Neural cell (in vitro differentiated cells): Measurements from ENCODE around the gene PRKG1. TPM values are rescaled to one million over a fixed set of nuclear protein-coding genes. Genes with fewer than 3 reads are reported as not detected.

ENCODE experiments used
- H2AFZ ChIP-seq: fragments of 200-600, 300-800 bp; sonication (generic), shearing (Covaris generic); 2 replicates; pipeline ENCODE4 v1.6.0; 2014; ENCODE audit warnings: low read depth, mild to moderate bottlenecking, antibody characterized with exemption, low read length, moderate library complexity
- H3F3A ChIP-seq: fragments of 200-600 bp; shearing (Covaris generic); 2 replicates; pipeline ENCODE4 v1.6.1; 2016; ENCODE audit warnings: mild to moderate bottlenecking, moderate library complexity, mixed read lengths, antibody characterized with exemption, low read length; ENCODE audit not compliant: insufficient read depth, poor library complexity, severe bottlenecking
- H3K27ac ChIP-seq: fragments of 200-600, 300-800 bp; sonication (generic), shearing (Covaris generic); 2 replicates; pipeline ENCODE4 v1.5.1; 2014; ENCODE audit warnings: mild to moderate bottlenecking, low read length, moderate library complexity
- H3K27me3 ChIP-seq: fragments of 300-800, 200-600 bp; sonication (generic), shearing (Covaris generic); 2 replicates; pipeline ENCODE4 v1.6.0; 2014; ENCODE audit warnings: mild to moderate bottlenecking, low read depth, low read length, moderate library complexity; ENCODE audit not compliant: insufficient read depth
- H3K36me3 ChIP-seq: fragments of 300-800, 200-600 bp; sonication (generic), shearing (Covaris generic); 2 replicates; pipeline ENCODE4 v1.5.1; 2014; ENCODE audit warnings: mild to moderate bottlenecking, antibody characterized with exemption, low read length, moderate library complexity; ENCODE audit not compliant: insufficient read depth
- H3K4me2 ChIP-seq: fragments of 300-800, 200-600 bp; sonication (generic), shearing (Covaris generic); 2 replicates; pipeline ENCODE4 v1.6.0; 2014; ENCODE audit warnings: mild to moderate bottlenecking, low read length
- H3K4me3 ChIP-seq: fragments of 300-800, 200-600 bp; sonication (generic), shearing (Covaris generic); 2 replicates; pipeline ENCODE4 v1.5.1; 2014; ENCODE audit warnings: mild to moderate bottlenecking, low read length, moderate library complexity
- H3K79me2 ChIP-seq: fragments of 200-600 bp; shearing (Covaris generic); replicated peaks from 2 replicates; pipeline ENCODE4 v1.6.0; 2014; ENCODE audit warnings: mild to moderate bottlenecking, low read length, moderate library complexity; ENCODE audit not compliant: insufficient read depth
- H3K9ac ChIP-seq: fragments of 300-800, 200-600 bp; sonication (generic), shearing (Covaris generic); 2 replicates; pipeline ENCODE4 v1.6.1; 2016; ENCODE audit warnings: mild to moderate bottlenecking, low read length, mixed read lengths
- H3K9me2 ChIP-seq: fragments of 200-600 bp; shearing (Covaris generic); 2 replicates; pipeline ENCODE4 v1.6.1; 2016; ENCODE audit warnings: mild to moderate bottlenecking, low read length, mixed read lengths; ENCODE audit not compliant: insufficient read depth
- H3K9me3 ChIP-seq: fragments of 200-600, 300-800 bp; sonication (generic), shearing (Covaris generic); 2 replicates; pipeline ENCODE4 v1.6.1; 2016; ENCODE audit warnings: mild to moderate bottlenecking, mixed run types, low read length, moderate library complexity, mixed read lengths
- H4K20me1 ChIP-seq: fragments of 200-600 bp; shearing (Covaris generic); 2 replicates; pipeline ENCODE4 v1.6.1; 2016; ENCODE audit warnings: mild to moderate bottlenecking, mixed run types; ENCODE audit not compliant: insufficient read depth
- EP300 ChIP-seq: fragments of 450-650 bp; conservative IDR thresholded peaks from 2 replicates; pipeline ENCODE4 v1.6.1; 2014; ENCODE audit warnings: antibody characterized with exemption, mild to moderate bottlenecking, moderate library complexity; ENCODE audit not compliant: poor library complexity, severe bottlenecking
- EZH2 ChIP-seq: fragments of 200-600, 300-800 bp; shearing (Covaris generic), sonication (generic); IDR thresholded peaks from 2 replicates; pipeline ENCODE4 v1.6.1; 2014; ENCODE audit warnings: antibody characterized with exemption, low read length, borderline replicate concordance, mild to moderate bottlenecking; ENCODE audit not compliant: insufficient read depth, poor library complexity, severe bottlenecking
- MXI1 ChIP-seq: fragments of 450-650 bp; conservative IDR thresholded peaks from 2 replicates; pipeline ENCODE4 v1.6.1; 2014; ENCODE audit warnings: antibody characterized with exemption, mild to moderate bottlenecking; ENCODE audit not compliant: poor library complexity, severe bottlenecking
- POLR2AphosphoS5 ChIP-seq: IDR thresholded peaks from 2 replicates; pipeline ENCODE4 v1.6.1; 2012
- RAD21 ChIP-seq: fragments of 450-650 bp; conservative IDR thresholded peaks from 2 replicates; pipeline ENCODE4 v1.6.1; 2014; ENCODE audit warnings: antibody characterized with exemption, mild to moderate bottlenecking, moderate library complexity
- SMC3 ChIP-seq: fragments of 450-650 bp; conservative IDR thresholded peaks from 2 replicates; pipeline ENCODE4 v1.6.1; 2014; ENCODE audit warnings: antibody characterized with exemption, mild to moderate bottlenecking, moderate library complexity; ENCODE audit not compliant: poor library complexity
- TAF1 ChIP-seq: IDR thresholded peaks from 2 replicates; pipeline ENCODE4 v1.6.1; 2012; ENCODE audit warnings: low read depth
- polyA plus RNA-seq: library from polyadenylated mRNA; depleted of rRNA; stranded (reverse); fragments of >200 nt; gene quantifications from 2 replicates; pipeline ENCODE4 v1.2.3, GENCODE V29; 2014
- TF ChIP-seq, protein P1 (sequence below): fragments of 450-650 bp; IDR thresholded peaks from 2 replicates; pipeline ENCODE4 v1.5.1; 2014; ENCODE audit warnings: antibody characterized with exemption, mild to moderate bottlenecking, moderate library complexity; ENCODE audit not compliant: poor library complexity, severe bottlenecking
- TF ChIP-seq, protein P2 (sequence below): IDR thresholded peaks from 2 replicates; pipeline ENCODE4 v1.6.1; 2012; ENCODE audit warnings: borderline replicate concordance

The PRKG1 gene
- polyA plus RNA-seq, 1 donor from 2014 or later, result 2.2 TPM

DNA sequence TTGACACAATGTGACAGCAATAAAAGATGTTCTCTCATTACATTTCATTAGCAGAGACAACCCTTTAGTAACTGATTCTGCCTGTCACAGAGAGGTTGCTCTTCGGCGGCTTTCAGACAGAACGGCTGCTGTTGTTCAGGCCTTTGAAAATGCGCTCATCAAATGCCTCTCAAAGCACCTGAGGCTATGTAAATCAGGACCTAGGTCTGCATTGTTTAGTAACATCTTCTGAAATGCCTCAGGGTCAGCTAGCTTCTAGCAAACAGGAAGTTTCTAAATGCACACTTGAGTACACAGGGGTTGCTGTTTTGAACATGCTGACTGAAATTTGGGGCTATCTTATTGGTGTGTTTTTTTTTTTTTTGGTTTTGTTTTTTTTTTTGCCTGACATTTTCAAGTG lies 1096.5 kb downstream of the PRKG1 start:
- H3K27me3 ChIP-seq, result no peaks in the 10 kb centered on the region
- no peaks in the 10 kb centered on the region for H3K79me2 ChIP-seq
- no peaks in the 10 kb centered on the region for H4K20me1 ChIP-seq
- TF ChIP-seq POLR2AphosphoS5 (no peak), RAD21 (no peak), MXI1 (no peak), EP300 (no peak), EZH2 (no peak), TAF1 (no peak), SMC3 (no peak)
- TF ChIP-seq, protein P1, sequence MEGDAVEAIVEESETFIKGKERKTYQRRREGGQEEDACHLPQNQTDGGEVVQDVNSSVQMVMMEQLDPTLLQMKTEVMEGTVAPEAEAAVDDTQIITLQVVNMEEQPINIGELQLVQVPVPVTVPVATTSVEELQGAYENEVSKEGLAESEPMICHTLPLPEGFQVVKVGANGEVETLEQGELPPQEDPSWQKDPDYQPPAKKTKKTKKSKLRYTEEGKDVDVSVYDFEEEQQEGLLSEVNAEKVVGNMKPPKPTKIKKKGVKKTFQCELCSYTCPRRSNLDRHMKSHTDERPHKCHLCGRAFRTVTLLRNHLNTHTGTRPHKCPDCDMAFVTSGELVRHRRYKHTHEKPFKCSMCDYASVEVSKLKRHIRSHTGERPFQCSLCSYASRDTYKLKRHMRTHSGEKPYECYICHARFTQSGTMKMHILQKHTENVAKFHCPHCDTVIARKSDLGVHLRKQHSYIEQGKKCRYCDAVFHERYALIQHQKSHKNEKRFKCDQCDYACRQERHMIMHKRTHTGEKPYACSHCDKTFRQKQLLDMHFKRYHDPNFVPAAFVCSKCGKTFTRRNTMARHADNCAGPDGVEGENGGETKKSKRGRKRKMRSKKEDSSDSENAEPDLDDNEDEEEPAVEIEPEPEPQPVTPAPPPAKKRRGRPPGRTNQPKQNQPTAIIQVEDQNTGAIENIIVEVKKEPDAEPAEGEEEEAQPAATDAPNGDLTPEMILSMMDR, result no peak
- TF ChIP-seq, protein P2, sequence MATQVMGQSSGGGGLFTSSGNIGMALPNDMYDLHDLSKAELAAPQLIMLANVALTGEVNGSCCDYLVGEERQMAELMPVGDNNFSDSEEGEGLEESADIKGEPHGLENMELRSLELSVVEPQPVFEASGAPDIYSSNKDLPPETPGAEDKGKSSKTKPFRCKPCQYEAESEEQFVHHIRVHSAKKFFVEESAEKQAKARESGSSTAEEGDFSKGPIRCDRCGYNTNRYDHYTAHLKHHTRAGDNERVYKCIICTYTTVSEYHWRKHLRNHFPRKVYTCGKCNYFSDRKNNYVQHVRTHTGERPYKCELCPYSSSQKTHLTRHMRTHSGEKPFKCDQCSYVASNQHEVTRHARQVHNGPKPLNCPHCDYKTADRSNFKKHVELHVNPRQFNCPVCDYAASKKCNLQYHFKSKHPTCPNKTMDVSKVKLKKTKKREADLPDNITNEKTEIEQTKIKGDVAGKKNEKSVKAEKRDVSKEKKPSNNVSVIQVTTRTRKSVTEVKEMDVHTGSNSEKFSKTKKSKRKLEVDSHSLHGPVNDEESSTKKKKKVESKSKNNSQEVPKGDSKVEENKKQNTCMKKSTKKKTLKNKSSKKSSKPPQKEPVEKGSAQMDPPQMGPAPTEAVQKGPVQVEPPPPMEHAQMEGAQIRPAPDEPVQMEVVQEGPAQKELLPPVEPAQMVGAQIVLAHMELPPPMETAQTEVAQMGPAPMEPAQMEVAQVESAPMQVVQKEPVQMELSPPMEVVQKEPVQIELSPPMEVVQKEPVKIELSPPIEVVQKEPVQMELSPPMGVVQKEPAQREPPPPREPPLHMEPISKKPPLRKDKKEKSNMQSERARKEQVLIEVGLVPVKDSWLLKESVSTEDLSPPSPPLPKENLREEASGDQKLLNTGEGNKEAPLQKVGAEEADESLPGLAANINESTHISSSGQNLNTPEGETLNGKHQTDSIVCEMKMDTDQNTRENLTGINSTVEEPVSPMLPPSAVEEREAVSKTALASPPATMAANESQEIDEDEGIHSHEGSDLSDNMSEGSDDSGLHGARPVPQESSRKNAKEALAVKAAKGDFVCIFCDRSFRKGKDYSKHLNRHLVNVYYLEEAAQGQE, result no peak
- peak overlapping the region; percentile 16 for H3K4me2 ChIP-seq
- H3K36me3 ChIP-seq, result no peaks in the 10 kb centered on the region
- no peaks in the 10 kb centered on the region for H3F3A ChIP-seq
- no peak overlapping the region for H3K9ac ChIP-seq
- H3K4me3 ChIP-seq, result no peak overlapping the region
- H2AFZ ChIP-seq, result no peak overlapping the region
- no peaks in the 10 kb centered on the region for H3K9me3 ChIP-seq
- H3K27ac ChIP-seq, result peak overlapping the region; percentile 23
- no peaks in the 10 kb centered on the region for H3K9me2 ChIP-seq

DNA sequence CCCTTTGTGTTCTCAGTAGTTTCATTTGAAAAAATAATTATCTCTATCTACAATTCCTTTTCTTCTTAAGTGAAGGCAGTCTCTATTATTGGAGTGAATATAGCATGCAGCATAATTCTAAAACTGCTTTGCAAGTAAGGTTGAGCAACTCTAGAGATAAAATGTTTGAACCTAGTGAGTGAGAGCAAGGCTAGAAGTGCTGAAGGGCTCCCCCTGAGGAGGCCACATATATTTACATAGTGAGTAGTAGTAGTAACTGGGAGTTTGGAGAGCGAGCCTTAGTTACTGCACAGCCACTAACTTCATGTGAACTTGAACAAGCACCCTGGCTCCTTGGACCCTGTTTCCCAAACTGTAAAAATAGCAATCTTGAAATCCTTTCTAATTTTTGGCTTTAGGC lies 1098.3 kb downstream of the PRKG1 start:
- H3F3A ChIP-seq, result no peaks in the 10 kb centered on the region
- H3K9me3 ChIP-seq, result no peaks in the 10 kb centered on the region
- no peak overlapping the region for H3K27ac ChIP-seq
- H3K27me3 ChIP-seq, result no peaks in the 10 kb centered on the region
- H3K79me2 ChIP-seq, result no peaks in the 10 kb centered on the region
- H2AFZ ChIP-seq, result no peak overlapping the region
- H3K4me3 ChIP-seq, result no peak overlapping the region
- H3K9ac ChIP-seq, result no peak overlapping the region
- TF ChIP-seq, protein P2, result no peak
- no peak for TF ChIP-seq EZH2
- TF ChIP-seq MXI1, result no peak
- no peak for TF ChIP-seq TAF1
- peak; percentile 11 for TF ChIP-seq RAD21
- no peak for TF ChIP-seq EP300
- no peak for TF ChIP-seq POLR2AphosphoS5
- no peak for TF ChIP-seq SMC3
- TF ChIP-seq, protein P1, result peak; percentile 42
- no peaks in the 10 kb centered on the region for H4K20me1 ChIP-seq
- no peaks in the 10 kb centered on the region for H3K9me2 ChIP-seq
- H3K4me2 ChIP-seq, result no peak overlapping the region
- H3K36me3 ChIP-seq, result no peaks in the 10 kb centered on the region
